Heart left ventricle (tissue), 13 donors: ENCODE data around the gene OSTF1.

ENCODE experiments used
- CTCF ChIP-seq, 12 donors: fragments of 200-600 bp; sonication (generic) in 4 of 12; IDR thresholded peaks; one replicate each; pipeline versions ENCODE4 v1.5.0 to v1.8.0; 2018 to 2022; ENCODE audit warnings: antibody characterized with exemption in 12 of 12, mild to moderate bottlenecking in 5 of 12
- POLR2A ChIP-seq, 2 donors: fragments of 450-650 bp; IDR thresholded peaks; one replicate each; pipeline ENCODE4 v1.6.1; 2017; ENCODE audit warnings: antibody characterized with exemption in 2 of 2, mild to moderate bottlenecking in 2 of 2, moderate library complexity in 2 of 2
- donor health status: ischemic (EF 13 %, LVEDD 7.1; RV severe dilation, severe dysfunction).
- donor health status: DM: no; HTN: yes; CAD: no.
- donor health status: DM: no; HTN: no; CAD: no.
- donor health status: ischemic (EF 25% LVEDD 6.9; RV normal size, moderate dysfunction).
- donor health status: ischemic (EF 25% LVEDD 5.7; RV mildly dilated, moderate dysfunction).
- donor health status: ischemic (EF 35%, LVEDD 5.7; RV mildly dilated, moderate dysfunction).
- donor health status: nonischemic (EF 11% LVEDD 7.7; RV severe dilation, severe dysfunction).
- donor health status: DM: yes; HTN: yes; CAD: no.
- donor health status: PGD.
- donor health status: ischemic (EF 29% LVEDD 5.4; RV normal size, mild dysfunction).
- donor health status: nonischemic (EF 23%, LVEDD 6.1; RV moderate dilation, normal function).

GRCh38 chr9:75140261-75140660, 51.9 kb downstream of the OSTF1 start:
- TF ChIP-seq CTCF (IDR thresholded peaks at IDR 0.05) (no peak), POLR2A (IDR thresholded peaks at IDR 0.05) (no peak)
